ENCODE measurements around the gene GALNTL6.
"Not testable (repeated sequence)": the region's sequence is repeated elsewhere in the genome, so short reads cannot be mapped to it uniquely, and the experiment has no call there.

GALNTL6 gene

GRCh38 chr4:172691552-172691951 lies 878.3 kb downstream of the GALNTL6 start:
- DNase-seq = no peak

GRCh38 chr4:172692701-172693100 lies 879.5 kb downstream of the GALNTL6 start:
- no peak for DNase-seq

- no peak for DNase-seq
Observed at GRCh38 chr4:172698256-172698655, 885.1 kb downstream of the GALNTL6 start.

GRCh38 chr4:172705565-172705964 lies 892.4 kb downstream of the GALNTL6 start:
- no peak for DNase-seq

DNA sequence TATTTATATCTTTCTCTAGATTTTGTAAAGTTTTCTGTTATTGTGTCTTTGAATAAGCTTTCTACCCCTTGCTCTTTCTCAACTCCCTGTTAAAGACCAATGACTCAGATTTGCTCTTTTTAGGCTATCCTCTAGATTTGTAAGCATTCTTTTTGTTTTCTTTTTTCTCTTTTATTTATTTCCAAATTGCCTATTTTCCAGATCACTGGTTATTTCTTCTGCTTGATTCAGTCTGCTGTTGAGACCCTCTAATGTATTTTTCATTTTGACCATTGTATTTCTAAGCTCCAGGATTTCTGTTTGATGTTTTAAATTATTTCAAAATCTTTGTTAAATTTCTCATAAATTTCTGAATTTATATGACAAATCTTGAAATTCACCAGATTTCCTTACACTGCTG lies 892.8 kb downstream of the GALNTL6 start:
- no peak for DNase-seq

- DNase-seq = no peak
Observed at GRCh38 chr4:172707622-172708021, 894.4 kb downstream of the GALNTL6 start.

DNA sequence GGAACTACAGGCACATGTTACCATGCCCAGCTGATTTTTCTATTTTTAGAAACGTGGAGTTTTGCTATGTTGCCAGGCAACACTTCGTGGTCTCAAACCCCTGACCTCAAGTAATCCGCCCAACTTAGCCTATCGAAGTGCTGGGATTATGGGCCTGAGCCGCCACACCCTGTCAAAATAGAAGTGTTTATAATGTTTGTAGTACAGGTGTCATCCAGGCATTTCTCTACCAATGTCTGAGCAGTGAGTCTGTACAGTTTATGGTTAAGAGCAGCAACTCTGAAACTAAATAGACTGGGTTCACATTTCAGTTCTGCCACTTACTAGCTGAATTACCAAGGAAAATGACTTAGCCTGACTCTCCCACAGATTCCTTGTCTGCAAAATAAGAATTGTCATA lies 895.0 kb downstream of the GALNTL6 start:
- no peak for DNase-seq

GRCh38 chr4:172709376-172709775 lies 896.2 kb downstream of the GALNTL6 start:
- no peak for DNase-seq

GRCh38 chr4:172716291-172716690 lies 903.1 kb downstream of the GALNTL6 start:
- DNase-seq = no peak

- DNase-seq = no peak
Observed at GRCh38 chr4:172721659-172722058, 908.5 kb downstream of the GALNTL6 start.

GRCh38 chr4:172725581-172725980 lies 912.4 kb downstream of the GALNTL6 start:
- DNase-seq = peak; percentile 57

- no peak for DNase-seq
Observed at GRCh38 chr4:172726001-172726423, 912.8 kb downstream of the GALNTL6 start.

- no peak for DNase-seq
Observed at GRCh38 chr4:172727631-172728030, 914.4 kb downstream of the GALNTL6 start.

GRCh38 chr4:172733645-172734044 lies 920.4 kb downstream of the GALNTL6 start:
- DNase-seq = not testable (repeated sequence)

- no peak for DNase-seq
Observed at GRCh38 chr4:172734555-172734954, 921.4 kb downstream of the GALNTL6 start.

- no peak for DNase-seq
Observed at GRCh38 chr4:172736046-172736445, 922.8 kb downstream of the GALNTL6 start.

- no peak for DNase-seq
Observed at GRCh38 chr4:172740434-172740833, 927.2 kb downstream of the GALNTL6 start.

DNA sequence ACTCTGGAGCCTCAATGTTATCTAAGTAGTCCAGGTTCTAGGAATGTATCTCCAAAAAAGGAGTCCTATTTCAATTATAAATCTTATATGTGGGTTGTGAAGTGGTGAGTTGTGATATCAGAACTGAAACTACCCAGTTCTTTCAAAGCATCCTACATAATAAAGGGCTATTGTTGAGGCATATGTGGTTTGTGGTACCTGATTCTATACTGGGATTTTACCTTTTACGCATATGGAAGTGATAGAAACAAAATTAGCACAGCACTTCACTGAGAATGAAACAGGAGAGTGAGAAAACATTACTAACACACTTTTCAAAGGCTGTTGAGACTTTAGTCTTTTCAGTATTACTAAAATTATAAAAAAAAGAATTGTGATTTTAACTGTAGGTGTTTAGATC lies 937.7 kb downstream of the GALNTL6 start:
- DNase-seq = no peak

DNA sequence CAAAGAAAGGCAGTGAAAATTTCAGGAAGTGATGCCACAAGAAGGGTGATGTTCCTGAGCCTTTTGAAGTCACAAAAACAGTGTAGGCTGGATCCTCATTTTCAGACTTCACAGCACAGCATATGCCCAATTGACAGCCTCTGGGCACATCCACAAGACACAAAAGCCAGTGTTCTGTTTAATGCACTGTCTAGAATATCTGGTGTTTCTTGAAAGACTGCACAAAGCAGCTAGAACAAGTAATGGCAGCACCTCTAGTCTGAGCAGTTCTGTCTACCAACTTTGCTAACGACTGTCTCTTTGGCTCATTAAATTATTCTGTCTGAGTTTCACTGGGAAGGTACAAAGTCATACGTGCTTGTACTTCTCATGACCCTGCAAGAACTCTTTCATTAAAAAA lies 938.3 kb downstream of the GALNTL6 start:
- no peak for DNase-seq

GRCh38 chr4:172758586-172759340 lies 945.6 kb downstream of the GALNTL6 start:
- peak; percentile 73 for DNase-seq

DNA sequence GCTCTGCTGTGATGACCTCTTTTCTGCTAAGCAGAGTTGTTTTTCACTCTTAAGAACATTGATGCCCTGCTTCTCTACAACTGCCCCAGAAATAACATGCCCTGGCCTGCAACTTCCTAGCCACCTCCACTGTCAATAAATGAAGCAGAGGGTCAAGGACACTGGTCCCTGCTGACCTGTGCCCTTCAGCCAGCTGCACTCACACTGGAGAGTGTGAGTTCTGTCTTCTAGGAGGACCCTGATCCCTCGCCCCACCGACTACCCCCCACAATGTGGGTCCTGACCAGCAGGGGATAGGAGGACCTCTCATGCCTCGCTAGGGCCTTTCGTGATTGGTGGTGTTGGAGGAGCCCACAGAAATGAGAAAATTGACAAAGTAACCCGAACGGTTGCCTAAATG lies 947.3 kb downstream of the GALNTL6 start:
- no peak for DNase-seq

- no peak for DNase-seq
Observed at GRCh38 chr4:172762895-172763294, 949.7 kb downstream of the GALNTL6 start.

DNA sequence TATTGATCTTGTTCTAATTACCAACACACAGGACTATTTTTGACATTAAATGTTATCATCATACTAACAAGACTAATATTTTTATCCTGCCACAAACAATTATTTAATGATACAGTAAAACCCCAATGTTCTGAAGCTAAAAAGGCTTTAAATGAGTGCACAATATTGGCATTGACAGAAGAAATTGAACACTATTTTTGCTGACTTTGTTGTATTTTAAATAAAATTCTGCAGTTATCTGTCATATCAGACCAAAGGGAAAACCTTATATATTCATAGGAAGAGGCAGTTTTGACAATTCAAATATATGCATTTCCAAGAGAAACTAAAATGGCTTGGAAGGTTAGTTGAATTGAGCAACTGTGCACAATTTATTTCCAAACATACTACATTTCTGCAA lies 957.6 kb downstream of the GALNTL6 start:
- DNase-seq = no peak

DNA sequence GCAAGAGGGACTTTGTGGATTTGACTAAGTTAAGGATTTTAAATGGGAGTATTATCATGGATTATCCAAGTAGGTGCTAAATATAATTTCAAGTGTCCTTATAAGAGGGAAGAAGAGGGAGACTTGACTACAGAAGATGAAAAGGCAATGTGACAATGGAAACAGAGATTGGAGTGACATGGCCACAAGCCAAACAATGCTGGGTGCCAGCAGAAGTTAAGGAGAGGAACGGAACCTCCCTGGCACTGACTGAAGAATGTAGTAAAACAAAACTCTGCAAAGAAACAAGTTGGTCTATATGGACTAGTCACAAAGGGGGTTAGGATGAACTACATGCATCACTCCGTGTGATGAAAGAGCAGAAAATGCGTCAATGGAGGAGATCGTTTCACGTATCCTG lies 959.6 kb downstream of the GALNTL6 start:
- no peak for DNase-seq

DNA sequence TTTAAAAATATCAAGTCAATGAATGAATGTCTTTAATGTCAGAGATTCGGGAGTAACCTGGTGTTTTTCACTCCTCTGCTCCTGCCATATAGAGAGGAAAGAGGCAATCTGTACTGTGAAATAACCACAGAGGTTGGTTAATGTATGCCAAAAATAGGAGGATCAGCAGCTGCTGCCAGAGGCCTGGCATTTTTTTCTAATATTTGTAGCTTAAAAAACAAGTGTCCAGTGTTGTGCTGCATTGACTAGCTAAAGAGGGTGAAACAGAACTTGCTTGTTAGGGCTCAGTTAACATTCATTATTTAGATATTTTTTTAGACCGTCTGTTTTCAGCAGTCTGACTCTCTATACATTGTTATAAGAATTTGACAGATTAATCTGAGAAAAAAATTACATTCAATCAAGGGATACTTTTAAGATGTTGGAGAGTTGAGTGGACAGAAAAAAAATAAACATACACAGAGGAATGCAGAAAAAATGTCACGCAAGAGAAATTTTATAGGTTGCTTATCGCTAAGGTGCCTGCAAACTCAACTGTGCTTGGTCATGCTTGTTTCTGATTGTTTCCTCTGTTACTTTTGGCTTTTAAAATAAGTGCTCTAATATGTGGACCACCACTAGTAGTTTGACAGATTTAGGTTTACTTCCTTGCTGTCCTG lies 963.1 kb downstream of the GALNTL6 start:
- no peak for DNase-seq

All from fibroblast of upper back skin (primary cell).